COLO829 (cell line): ENCODE measurements around the gene SMIM10.
"Not testable (repeated sequence)": the region's sequence is repeated elsewhere in the genome, so short reads cannot be mapped to it uniquely, and the experiment has no call there.

Experiments
- DNase-seq: peaks from one replicate; pipeline ENCODE4 v3.0.0; 2012; ENCODE audit warnings: low spot score

SMIM10 gene

DNA sequence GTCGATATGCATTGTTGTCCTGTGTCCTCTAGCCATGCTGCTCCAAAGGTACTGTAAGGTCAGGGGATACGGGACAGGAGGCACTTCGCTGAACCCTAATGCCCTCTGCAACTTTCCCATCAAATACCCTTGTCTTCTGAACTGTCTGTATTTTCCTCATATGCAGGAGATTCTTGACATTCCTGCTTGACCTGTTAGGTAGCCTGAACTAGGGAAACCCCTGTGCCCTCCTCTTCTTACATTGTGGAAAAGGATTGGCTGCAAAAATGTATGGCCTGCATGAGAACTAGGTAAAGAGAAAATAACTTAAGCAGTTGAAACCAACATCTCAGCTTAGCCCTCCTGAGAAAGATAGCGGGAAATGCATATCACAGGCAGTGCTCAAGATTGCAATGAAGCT is 20.1 kb downstream of the SMIM10 start:
- no peak for DNase-seq

GRCh38 chrX:135015523-135016245 is 24.9 kb downstream of the SMIM10 start:
- no peak for DNase-seq

DNA sequence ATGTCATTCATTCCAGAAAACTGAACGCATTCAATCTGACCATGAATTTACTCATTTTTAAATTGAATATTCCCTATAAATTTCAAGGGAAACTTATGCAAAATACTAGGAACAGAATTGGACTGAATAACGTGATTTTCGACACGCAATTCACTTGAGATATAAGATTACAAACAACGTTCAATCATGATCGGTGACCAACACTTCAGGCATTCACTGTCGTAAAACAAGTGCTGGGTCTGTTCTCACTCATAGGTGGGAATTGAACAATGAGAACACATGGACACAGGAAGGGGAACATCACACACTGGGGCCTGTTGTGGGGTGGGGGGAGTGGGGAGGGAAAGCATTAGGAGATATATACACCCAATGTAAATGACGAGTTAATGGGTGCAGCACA is 29.1 kb downstream of the SMIM10 start:
- DNase-seq, result not testable (repeated sequence)

DNA sequence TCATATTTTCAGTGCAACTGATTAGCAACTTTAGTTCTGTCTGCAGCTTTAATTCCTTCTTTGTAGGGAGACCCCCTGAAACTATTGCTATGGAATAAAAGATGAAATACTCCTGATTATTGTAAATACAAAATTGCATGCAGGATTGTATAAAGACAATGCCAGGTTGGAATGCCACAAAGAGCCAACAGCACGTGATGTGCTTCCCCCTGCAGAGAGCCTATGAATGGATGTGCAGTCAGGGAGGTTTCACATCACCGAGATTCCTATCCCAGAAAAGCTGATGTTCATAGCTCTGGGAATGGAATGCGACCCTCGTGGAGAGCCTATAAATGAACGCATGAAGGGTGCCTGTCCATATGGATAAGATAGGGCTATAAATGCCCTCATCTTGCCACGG is 33.0 kb downstream of the SMIM10 start:
- not testable (repeated sequence) for DNase-seq

DNA sequence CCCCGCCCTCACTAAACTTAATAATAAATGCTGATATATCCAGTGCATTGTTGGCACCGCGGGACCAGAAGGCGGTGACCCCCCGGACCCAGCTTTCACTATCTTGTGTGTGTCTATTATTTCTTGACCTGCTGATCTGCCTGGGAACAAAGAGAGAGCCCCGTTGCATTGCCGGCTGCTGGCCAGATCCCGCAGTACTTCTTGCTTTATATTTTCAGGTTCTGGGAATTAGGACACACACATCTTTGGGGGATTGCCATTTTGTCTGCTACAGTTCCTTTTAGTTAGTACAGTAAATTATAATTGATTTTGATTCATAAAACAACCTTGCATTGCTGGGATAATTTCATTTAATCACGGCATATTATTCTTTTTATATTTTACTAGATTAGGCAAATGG is 33.7 kb downstream of the SMIM10 start:
- DNase-seq, result no peak

GRCh38 chrX:135030207-135030963 is 39.6 kb downstream of the SMIM10 start:
- not testable (repeated sequence) for DNase-seq

DNA sequence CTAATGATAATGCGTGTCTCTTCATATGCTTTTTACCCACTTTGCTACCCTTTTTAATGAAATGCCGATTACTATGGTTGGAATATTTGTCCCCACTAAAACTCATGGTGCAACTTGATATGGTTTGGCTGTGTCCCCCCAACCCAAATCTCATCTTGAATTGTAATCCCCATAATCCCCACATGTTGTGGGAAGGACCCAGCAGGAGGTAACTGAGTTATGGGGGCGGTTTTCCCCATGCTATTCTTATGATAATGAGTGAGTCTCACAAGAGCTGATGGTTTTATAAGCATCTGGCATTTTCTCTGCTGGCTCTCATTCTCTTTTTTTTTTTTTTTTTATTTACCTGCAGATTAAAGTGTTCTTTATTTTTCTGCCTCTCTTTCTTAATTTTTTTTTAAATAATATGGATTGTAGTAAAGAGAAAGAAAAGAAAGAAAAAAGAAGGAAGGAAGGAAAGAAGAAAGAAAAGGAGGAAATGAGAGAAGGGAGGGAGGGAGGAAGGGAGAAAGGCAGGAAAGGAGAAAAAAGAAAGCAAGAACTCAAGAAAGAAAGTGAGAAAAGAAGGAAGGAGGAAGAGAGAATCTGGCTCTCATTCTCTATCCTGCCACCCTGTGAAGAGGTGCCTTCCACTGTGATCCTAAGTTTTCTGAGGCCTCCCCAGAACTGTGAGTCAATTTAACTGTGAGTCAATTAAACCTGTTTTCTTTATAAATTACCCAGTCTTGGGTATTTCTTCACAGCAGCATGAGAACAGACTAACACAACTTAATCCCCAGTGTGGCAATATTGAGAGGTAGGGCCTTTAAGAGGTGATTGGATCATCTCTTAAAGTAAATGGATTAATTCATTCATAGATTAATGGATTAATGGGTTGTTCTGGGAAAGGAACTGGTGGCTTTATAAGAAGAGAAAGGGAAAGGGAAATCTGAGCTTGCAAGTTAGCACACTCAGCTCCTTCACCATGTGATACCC is 50.6 kb downstream of the SMIM10 start:
- DNase-seq, result not testable (repeated sequence)
